ENCODE measurements around the gene FGFR3. TPM values are rescaled to one million over a fixed set of nuclear protein-coding genes. Genes with fewer than 3 reads are reported as not detected.

The FGFR3 gene
- total RNA-seq, 3 donors from 2014 or later (not counting 1 experiment from before 2014, with no cell fraction given) = not detected

GRCh38 chr4:1767770-1768366 lies 25.2 kb upstream of the FGFR3 start:
- H3K9me3 ChIP-seq (ENCODE audit: control insufficient read depth, insufficient read depth, low read length) = no peaks in the 10 kb centered on the region
- Mint-ChIP-seq H3K27me3 (ENCODE audit: low read depth in 2 of 2) (peaks cover 7 to 21% of the 10 kb centered on the region in 2 donors), H3K4me1 (peaks cover 0 to 9% of the 10 kb centered on the region in 2 donors), H3K4me3 (peak overlapping the region; percentile 31), H3K9me3 (no peaks in the 10 kb centered on the region), H3K27ac (no peak overlapping the region), H3K36me3 (no peaks in the 10 kb centered on the region)
- peaks cover 16% of the 10 kb centered on the region for H3K27me3 ChIP-seq (ENCODE audit: control insufficient read depth, insufficient read depth, low read length)
- intact Hi-C loops (cut with micrococcal nuclease) = no loop called here
- no peak overlapping the region for H3K27ac ChIP-seq (ENCODE audit: low read length)
- H3K4me1 ChIP-seq (ENCODE audit: control insufficient read depth, insufficient read depth, low read length) = peaks cover 5% of the 10 kb centered on the region
- no peak for TF ChIP-seq CTCF (IDR thresholded peaks at IDR 0.05)
- peak in 1 of 2 donors; percentile 48 for DNase-seq
- H3K36me3 ChIP-seq (ENCODE audit: control insufficient read depth, insufficient read depth, low read length) = no peaks in the 10 kb centered on the region
- ATAC-seq = peak in 2 of 3 donors; percentile 24 to 36
- 34% methylated on average over 22 of the region's 32 CpGs for WGBS (ENCODE audit: insufficient coverage)
- H3K4me3 ChIP-seq (ENCODE audit: low read length) = no peak overlapping the region

- H3K4me1 Mint-ChIP-seq = peaks cover 0 to 9% of the 10 kb centered on the region in 2 donors
- TF ChIP-seq CTCF (IDR thresholded peaks at IDR 0.05) = no peak
- H3K27me3 ChIP-seq (ENCODE audit: control insufficient read depth, insufficient read depth, low read length) = peaks cover 16% of the 10 kb centered on the region
- no peaks in the 10 kb centered on the region for H3K9me3 Mint-ChIP-seq
- no peak overlapping the region for H3K27ac ChIP-seq (ENCODE audit: low read length)
- H3K4me3 ChIP-seq (ENCODE audit: low read length) = no peak overlapping the region
- 50% methylated on average over 23 of the region's 23 CpGs for WGBS (ENCODE audit: insufficient coverage)
- peaks cover 5% of the 10 kb centered on the region for H3K4me1 ChIP-seq (ENCODE audit: control insufficient read depth, insufficient read depth, low read length)
- H3K4me3 Mint-ChIP-seq = peak overlapping the region; percentile 64
- no peaks in the 10 kb centered on the region for H3K36me3 Mint-ChIP-seq
- no peak for DNase-seq
- intact Hi-C loops (cut with micrococcal nuclease) = no loop called here
- no peaks in the 10 kb centered on the region for H3K36me3 ChIP-seq (ENCODE audit: control insufficient read depth, insufficient read depth, low read length)
- peaks cover 7 to 21% of the 10 kb centered on the region in 2 donors for H3K27me3 Mint-ChIP-seq (ENCODE audit: low read depth in 2 of 2)
- no peaks in the 10 kb centered on the region for H3K9me3 ChIP-seq (ENCODE audit: control insufficient read depth, insufficient read depth, low read length)
- no peak overlapping the region for H3K27ac Mint-ChIP-seq
- ATAC-seq = no peak
Measured at GRCh38 chr4:1768367-1769034, 24.6 kb upstream of the FGFR3 start.

- ATAC-seq = no peak
- Histone ChIP-seq H3K9me3 (ENCODE audit: control insufficient read depth, insufficient read depth, low read length) (no peaks in the 10 kb centered on the region), H3K27ac (ENCODE audit: low read length) (no peak overlapping the region), H3K4me3 (ENCODE audit: low read length) (no peak overlapping the region), H3K36me3 (ENCODE audit: control insufficient read depth, insufficient read depth, low read length) (no peaks in the 10 kb centered on the region), H3K4me1 (ENCODE audit: control insufficient read depth, insufficient read depth, low read length) (peaks cover 5% of the 10 kb centered on the region), H3K27me3 (ENCODE audit: control insufficient read depth, insufficient read depth, low read length) (peaks cover 12% of the 10 kb centered on the region)
- Mint-ChIP-seq H3K4me3 (no peak overlapping the region), H3K36me3 (no peaks in the 10 kb centered on the region), H3K27ac (no peak overlapping the region), H3K9me3 (no peaks in the 10 kb centered on the region), H3K27me3 (ENCODE audit: low read depth in 2 of 2) (peaks cover 7 to 18% of the 10 kb centered on the region in 2 donors), H3K4me1 (peaks cover 0 to 9% of the 10 kb centered on the region in 2 donors)
- intact Hi-C loops (cut with micrococcal nuclease) = no loop called here
- DNase-seq = no peak
- WGBS (ENCODE audit: insufficient coverage) = 82% methylated on average over 6 of the region's 6 CpGs
- no peak for TF ChIP-seq CTCF (IDR thresholded peaks at IDR 0.05)
Measured at GRCh38 chr4:1769692-1770091, 23.4 kb upstream of the FGFR3 start.
